Gastrocnemius medialis (tissue), 4 donors: ENCODE results near the gene NETO1.

ENCODE experiments used
- CTCF ChIP-seq, 5 experiments: fragments of 450-650 bp in 3 of 5; fragments of 200-600 bp in 2 of 5; sonication (generic) in 2 of 5; IDR thresholded peaks in 4 of 5; conservative IDR thresholded peaks in 1 of 5; 1 replicate in 4 of 5; 2 replicates in 1 of 5; pipeline ENCODE4 v1.5.1; 2016 to 2019; ENCODE audit warnings: antibody characterized with exemption in 5 of 5, mild to moderate bottlenecking in 3 of 5, moderate library complexity in 3 of 5
- POLR2A ChIP-seq, 2 donors: fragments of 450-650 bp; IDR thresholded peaks; one replicate each; pipeline ENCODE4 v1.6.1; 2017; ENCODE audit warnings: antibody characterized with exemption in 2 of 2, mild to moderate bottlenecking in 2 of 2, moderate library complexity in 2 of 2

- TF ChIP-seq CTCF (IDR thresholded peaks at IDR 0.05 in 4 of 5, conservative IDR thresholded peaks at IDR 0.05 in 1 of 5) (no peak), POLR2A (IDR thresholded peaks at IDR 0.05) (no peak)
These were observed 31.6 kb upstream of the NETO1 start for GRCh38 chr18:72899338-72899737.
